ENCODE measurements around the gene TMEM117.

Gene TMEM117

DNA sequence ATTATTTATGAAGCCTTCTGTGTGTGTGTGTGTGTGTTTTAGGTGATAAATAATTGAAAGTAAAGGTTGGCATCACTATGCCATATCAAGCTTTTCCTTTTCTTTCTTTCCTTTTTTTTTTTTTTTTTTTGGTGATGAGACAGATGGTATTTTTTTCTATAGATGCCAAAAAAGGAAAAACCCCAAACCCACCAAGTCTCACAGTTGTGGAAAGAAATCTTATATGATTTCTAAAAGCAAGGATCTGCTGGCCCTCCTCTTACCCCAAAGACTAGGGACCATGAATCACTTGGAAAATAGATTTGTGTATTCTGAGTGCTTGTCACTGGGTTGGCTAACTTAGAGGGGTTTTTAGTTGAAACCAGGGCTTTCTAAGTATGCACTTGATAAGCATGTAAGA, 181.3 kb downstream of the TMEM117 start:
- no peak for TF ChIP-seq ISL1 (CRISPR knock-in tag; IDR thresholded peaks at IDR 0.05)
- no peak for TF ChIP-seq ARNTL (CRISPR knock-in tag; IDR thresholded peaks at IDR 0.05; ENCODE audit: borderline replicate concordance, low read depth)
- no peak for TF ChIP-seq ZC3H10 (CRISPR knock-in tag; IDR thresholded peaks at IDR 0.05)
- no peak for ATAC-seq

DNA sequence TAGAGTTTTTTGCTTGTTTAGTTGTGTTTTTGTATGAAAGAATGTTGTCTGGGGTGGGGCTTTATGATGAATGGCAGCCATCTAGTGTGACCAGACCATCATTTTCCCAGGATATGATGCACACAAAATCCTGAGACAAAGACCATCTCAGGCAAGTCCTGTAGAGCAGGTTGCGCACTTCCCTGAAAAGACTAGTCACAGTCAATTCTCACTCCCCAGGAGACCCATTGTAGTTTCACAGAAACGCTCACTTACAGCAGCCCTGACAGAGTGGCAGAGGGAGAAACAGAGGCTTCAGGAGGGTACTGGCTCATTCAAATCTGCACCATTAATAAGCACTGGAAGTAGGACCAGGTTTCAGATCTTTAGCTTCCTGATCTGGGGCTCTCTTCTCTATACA, 183.2 kb downstream of the TMEM117 start:
- TF ChIP-seq RARB (CRISPR knock-in tag; IDR thresholded peaks at IDR 0.05) (no peak), OSR1 (CRISPR knock-in tag; IDR thresholded peaks at IDR 0.05) (no peak), SNAI2 (CRISPR knock-in tag; IDR thresholded peaks at IDR 0.05) (no peak), ZC3H10 (CRISPR knock-in tag; IDR thresholded peaks at IDR 0.05) (no peak), ZFP30 (CRISPR knock-in tag; IDR thresholded peaks at IDR 0.05) (no peak), BACH2 (CRISPR knock-in tag; IDR thresholded peaks at IDR 0.05; ENCODE audit: borderline replicate concordance) (no peak), ZNF565 (CRISPR knock-in tag; conservative IDR thresholded peaks at IDR 0.05; ENCODE audit: low read depth) (no peak), CSDC2 (CRISPR knock-in tag; IDR thresholded peaks at IDR 0.05) (no peak), ZNF8 (CRISPR knock-in tag; IDR thresholded peaks at IDR 0.05) (no peak)
- TF ChIP-seq, protein P1, sequence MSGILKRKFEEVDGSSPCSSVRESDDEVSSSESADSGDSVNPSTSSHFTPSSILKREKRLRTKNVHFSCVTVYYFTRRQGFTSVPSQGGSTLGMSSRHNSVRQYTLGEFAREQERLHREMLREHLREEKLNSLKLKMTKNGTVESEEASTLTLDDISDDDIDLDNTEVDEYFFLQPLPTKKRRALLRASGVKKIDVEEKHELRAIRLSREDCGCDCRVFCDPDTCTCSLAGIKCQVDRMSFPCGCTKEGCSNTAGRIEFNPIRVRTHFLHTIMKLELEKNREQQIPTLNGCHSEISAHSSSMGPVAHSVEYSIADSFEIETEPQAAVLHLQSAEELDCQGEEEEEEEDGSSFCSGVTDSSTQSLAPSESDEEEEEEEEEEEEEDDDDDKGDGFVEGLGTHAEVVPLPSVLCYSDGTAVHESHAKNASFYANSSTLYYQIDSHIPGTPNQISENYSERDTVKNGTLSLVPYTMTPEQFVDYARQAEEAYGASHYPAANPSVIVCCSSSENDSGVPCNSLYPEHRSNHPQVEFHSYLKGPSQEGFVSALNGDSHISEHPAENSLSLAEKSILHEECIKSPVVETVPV (CRISPR knock-in tag; IDR thresholded peaks at IDR 0.05), result no peak
- TF ChIP-seq, protein P2, sequence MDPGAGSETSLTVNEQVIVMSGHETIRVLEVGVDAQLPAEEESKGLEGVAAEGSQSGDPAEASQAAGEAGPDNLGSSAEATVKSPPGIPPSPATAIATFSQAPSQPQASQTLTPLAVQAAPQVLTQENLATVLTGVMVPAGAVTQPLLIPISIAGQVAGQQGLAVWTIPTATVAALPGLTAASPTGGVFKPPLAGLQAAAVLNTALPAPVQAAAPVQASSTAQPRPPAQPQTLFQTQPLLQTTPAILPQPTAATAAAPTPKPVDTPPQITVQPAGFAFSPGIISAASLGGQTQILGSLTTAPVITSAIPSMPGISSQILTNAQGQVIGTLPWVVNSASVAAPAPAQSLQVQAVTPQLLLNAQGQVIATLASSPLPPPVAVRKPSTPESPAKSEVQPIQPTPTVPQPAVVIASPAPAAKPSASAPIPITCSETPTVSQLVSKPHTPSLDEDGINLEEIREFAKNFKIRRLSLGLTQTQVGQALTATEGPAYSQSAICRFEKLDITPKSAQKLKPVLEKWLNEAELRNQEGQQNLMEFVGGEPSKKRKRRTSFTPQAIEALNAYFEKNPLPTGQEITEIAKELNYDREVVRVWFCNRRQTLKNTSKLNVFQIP (CRISPR knock-in tag; IDR thresholded peaks at IDR 0.05; ENCODE audit: borderline replicate concordance, low read depth), result no peak
- TF ChIP-seq, protein P3, sequence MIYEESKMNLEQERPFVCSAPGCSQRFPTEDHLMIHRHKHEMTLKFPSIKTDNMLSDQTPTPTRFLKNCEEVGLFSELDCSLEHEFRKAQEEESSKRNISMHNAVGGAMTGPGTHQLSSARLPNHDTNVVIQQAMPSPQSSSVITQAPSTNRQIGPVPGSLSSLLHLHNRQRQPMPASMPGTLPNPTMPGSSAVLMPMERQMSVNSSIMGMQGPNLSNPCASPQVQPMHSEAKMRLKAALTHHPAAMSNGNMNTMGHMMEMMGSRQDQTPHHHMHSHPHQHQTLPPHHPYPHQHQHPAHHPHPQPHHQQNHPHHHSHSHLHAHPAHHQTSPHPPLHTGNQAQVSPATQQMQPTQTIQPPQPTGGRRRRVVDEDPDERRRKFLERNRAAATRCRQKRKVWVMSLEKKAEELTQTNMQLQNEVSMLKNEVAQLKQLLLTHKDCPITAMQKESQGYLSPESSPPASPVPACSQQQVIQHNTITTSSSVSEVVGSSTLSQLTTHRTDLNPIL (CRISPR knock-in tag; IDR thresholded peaks at IDR 0.05; ENCODE audit: low read depth), result no peak
- ATAC-seq, result no peak

DNA sequence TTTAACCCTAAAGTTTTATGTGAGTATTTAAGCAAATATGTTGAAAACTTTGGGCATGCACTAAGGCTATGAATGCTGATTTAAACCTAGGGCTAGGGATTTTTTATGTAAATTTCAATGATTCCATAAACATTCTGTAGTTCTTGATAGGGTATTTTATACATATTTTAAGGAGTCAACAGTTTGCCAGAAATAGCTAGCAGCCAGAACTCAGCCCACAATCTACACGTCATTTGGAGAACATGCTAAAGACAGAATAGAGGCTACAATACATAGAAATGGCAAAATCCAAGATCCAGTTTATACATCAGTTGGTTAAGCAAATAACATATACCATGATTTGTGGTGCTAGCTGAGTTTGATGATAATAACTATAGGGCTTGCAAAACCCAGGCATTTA, 184.7 kb downstream of the TMEM117 start:
- TF ChIP-seq ZNF8 (CRISPR knock-in tag; IDR thresholded peaks at IDR 0.05) (no peak), ESRRG (CRISPR knock-in tag; IDR thresholded peaks at IDR 0.05) (no peak)
- TF ChIP-seq, protein P1 (CRISPR knock-in tag; IDR thresholded peaks at IDR 0.05), result no peak
- TF ChIP-seq, protein P3 (CRISPR knock-in tag; IDR thresholded peaks at IDR 0.05; ENCODE audit: low read depth), result no peak

DNA sequence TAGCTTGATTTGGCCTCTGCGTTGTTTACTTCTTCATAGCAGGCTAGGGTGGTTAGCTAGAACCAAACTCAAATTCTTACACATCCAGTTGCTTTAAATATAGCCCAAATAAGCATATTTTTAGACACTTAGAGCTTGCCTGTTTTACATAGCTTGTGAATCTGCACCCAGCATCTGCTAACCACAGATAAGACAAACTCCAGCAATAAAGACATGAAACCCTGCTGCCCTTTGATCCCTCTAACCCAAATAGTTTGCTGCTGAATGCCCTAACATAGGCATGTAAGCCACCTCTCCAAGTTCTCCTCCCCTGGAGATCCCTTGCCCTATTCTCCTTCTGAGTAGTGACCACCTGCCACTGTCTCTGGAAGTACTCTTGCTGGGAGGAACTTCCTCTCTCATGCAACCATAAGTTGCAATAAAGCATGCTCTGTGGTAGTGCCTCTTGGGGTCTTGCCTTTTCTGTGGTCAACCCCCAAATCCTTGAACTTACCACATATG, 185.6 kb downstream of the TMEM117 start:
- TF ChIP-seq ESRRG (CRISPR knock-in tag; IDR thresholded peaks at IDR 0.05) (no peak), CSDC2 (CRISPR knock-in tag; IDR thresholded peaks at IDR 0.05) (no peak), ZNF565 (CRISPR knock-in tag; conservative IDR thresholded peaks at IDR 0.05; ENCODE audit: low read depth) (no peak), ZC3H10 (CRISPR knock-in tag; IDR thresholded peaks at IDR 0.05) (no peak), ZFP3 (CRISPR knock-in tag; IDR thresholded peaks at IDR 0.05) (no peak), RARB (CRISPR knock-in tag; IDR thresholded peaks at IDR 0.05) (no peak), ZFP30 (CRISPR knock-in tag; IDR thresholded peaks at IDR 0.05) (no peak), ARNTL (CRISPR knock-in tag; IDR thresholded peaks at IDR 0.05; ENCODE audit: borderline replicate concordance, low read depth) (no peak), ZNF8 (CRISPR knock-in tag; IDR thresholded peaks at IDR 0.05) (no peak), OSR1 (CRISPR knock-in tag; IDR thresholded peaks at IDR 0.05) (no peak), GLIS3 (CRISPR knock-in tag; IDR thresholded peaks at IDR 0.05) (no peak), TCF4 (CRISPR knock-in tag; IDR thresholded peaks at IDR 0.05; ENCODE audit: borderline replicate concordance) (no peak), TOX (CRISPR knock-in tag; IDR thresholded peaks at IDR 0.05; ENCODE audit: borderline replicate concordance) (no peak)
- TF ChIP-seq, protein P1 (CRISPR knock-in tag; IDR thresholded peaks at IDR 0.05), result no peak
- TF ChIP-seq, protein P3 (CRISPR knock-in tag; IDR thresholded peaks at IDR 0.05; ENCODE audit: low read depth), result no peak
- TF ChIP-seq, protein P4, sequence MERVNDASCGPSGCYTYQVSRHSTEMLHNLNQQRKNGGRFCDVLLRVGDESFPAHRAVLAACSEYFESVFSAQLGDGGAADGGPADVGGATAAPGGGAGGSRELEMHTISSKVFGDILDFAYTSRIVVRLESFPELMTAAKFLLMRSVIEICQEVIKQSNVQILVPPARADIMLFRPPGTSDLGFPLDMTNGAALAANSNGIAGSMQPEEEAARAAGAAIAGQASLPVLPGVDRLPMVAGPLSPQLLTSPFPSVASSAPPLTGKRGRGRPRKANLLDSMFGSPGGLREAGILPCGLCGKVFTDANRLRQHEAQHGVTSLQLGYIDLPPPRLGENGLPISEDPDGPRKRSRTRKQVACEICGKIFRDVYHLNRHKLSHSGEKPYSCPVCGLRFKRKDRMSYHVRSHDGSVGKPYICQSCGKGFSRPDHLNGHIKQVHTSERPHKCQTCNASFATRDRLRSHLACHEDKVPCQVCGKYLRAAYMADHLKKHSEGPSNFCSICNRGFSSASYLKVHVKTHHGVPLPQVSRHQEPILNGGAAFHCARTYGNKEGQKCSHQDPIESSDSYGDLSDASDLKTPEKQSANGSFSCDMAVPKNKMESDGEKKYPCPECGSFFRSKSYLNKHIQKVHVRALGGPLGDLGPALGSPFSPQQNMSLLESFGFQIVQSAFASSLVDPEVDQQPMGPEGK (CRISPR knock-in tag; IDR thresholded peaks at IDR 0.05; ENCODE audit: borderline replicate concordance), result no peak
- ATAC-seq, result no peak

More for the DNA sequence above, 184.7 kb downstream of the TMEM117 start:
- no peak for ATAC-seq

All from SK-N-SH treated with all-trans-retinoic acid at 6 μM for 48 hours (cell line).